ENCODE results near the gene GPATCH3.
"Not testable (repeated sequence)": the region's sequence is repeated elsewhere in the genome, so short reads cannot be mapped to it uniquely, and the experiment has no call there.

The GPATCH3 gene

GRCh38 chr1:26882696-26883463 is 17.4 kb downstream of the GPATCH3 start:
- no peak for DNase-seq (ENCODE audit: low spot score)
- TF ChIP-seq CTCF (IDR thresholded peaks at IDR 0.05; ENCODE audit: extremely low read depth, missing control alignments) = no peak

GRCh38 chr1:26881611-26882010 is 18.7 kb downstream of the GPATCH3 start:
- not testable (repeated sequence) for DNase-seq (ENCODE audit: low spot score)

- no peak for DNase-seq (ENCODE audit: low spot score)
- no peak for TF ChIP-seq CTCF (IDR thresholded peaks at IDR 0.05; ENCODE audit: extremely low read depth, missing control alignments)
Observed at GRCh38 chr1:26879793-26880192, 20.5 kb downstream of the GPATCH3 start.

GRCh38 chr1:26877326-26877725 is 22.9 kb downstream of the GPATCH3 start:
- no peak for DNase-seq (ENCODE audit: low spot score)

DNA sequence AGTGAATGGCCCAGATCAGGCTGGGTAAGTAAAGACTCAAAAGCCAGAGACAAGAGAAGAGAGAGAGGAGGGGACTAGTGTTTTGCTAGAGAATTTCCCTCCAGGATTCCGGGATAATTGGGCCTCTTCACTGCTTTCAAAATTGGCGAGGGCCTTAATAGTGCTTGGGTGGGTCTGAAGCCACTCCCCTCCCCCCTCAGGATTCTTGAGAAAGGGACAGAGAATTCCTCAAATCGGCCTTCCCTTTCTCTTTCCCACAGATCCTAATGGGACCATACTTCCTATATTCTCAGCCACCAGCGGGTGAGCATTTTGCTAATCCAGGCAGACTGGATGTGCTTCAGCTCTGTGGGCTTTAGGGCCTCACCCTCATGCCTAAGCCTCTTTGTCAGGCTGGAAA is 25.4 kb downstream of the GPATCH3 start:
- TF ChIP-seq CTCF (IDR thresholded peaks at IDR 0.05; ENCODE audit: extremely low read depth, missing control alignments) = no peak

More at GRCh38 chr1:26877326-26877725, 22.9 kb downstream of the GPATCH3 start:
- TF ChIP-seq CTCF (IDR thresholded peaks at IDR 0.05; ENCODE audit: extremely low read depth, missing control alignments) = no peak

DNA sequence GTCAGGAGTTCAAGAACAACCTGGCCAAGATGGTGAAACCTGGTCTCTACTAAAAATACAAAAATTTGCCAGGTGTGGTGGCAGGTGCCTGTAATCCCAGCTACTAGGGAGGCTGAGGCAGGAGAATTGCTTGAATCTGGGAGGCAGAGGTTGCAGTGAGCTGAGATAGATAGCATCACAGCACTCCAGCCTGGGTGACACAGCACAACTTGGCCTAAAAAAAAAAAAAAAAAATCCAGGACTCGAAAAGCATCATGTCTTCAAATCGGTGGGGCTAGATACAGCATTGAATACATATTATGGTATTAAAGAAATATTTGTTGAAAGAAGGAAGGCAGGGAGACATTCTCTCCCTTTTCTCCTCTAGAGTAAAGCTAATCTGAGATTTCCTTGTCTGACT is 27.2 kb downstream of the GPATCH3 start:
- DNase-seq (ENCODE audit: low spot score) = not testable (repeated sequence)

More for the DNA sequence above, 25.4 kb downstream of the GPATCH3 start:
- no peak for DNase-seq (ENCODE audit: low spot score)

GRCh38 chr1:26864610-26865480 is 35.4 kb downstream of the GPATCH3 start:
- no peak for TF ChIP-seq CTCF (IDR thresholded peaks at IDR 0.05; ENCODE audit: extremely low read depth, missing control alignments)

DNA sequence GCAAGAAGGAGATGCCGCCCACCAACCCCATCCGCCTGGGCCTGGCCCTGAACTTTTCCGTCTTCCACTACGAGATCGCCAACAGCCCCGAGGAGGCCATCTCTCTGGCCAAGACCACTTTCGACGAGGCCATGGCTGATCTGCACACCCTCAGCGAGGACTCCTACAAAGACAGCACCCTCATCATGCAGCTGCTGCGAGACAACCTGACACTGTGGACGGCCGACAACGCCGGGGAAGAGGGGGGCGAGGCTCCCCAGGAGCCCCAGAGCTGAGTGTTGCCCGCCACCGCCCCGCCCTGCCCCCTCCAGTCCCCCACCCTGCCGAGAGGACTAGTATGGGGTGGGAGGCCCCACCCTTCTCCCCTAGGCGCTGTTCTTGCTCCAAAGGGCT is 36.6 kb downstream of the GPATCH3 start:
- no peak for DNase-seq (ENCODE audit: low spot score)
- no peak for TF ChIP-seq CTCF (IDR thresholded peaks at IDR 0.05; ENCODE audit: extremely low read depth, missing control alignments)

More at GRCh38 chr1:26864610-26865480, 35.4 kb downstream of the GPATCH3 start:
- DNase-seq (ENCODE audit: low spot score) = peak; percentile 94

Data from GM20000 (cell line).